Suprapubic skin (tissue), 4 donors: Measurements from ENCODE around the gene PDGFC. TPM values are rescaled to one million over a fixed set of nuclear protein-coding genes. Genes with fewer than 3 reads are reported as not detected.

Source experiments
- DNase-seq, 2 donors: peaks; one replicate each; pipeline ENCODE4 v3.0.0-alpha.2; 2019; ENCODE audit warnings: low spot score in 2 of 2
- H3K27ac ChIP-seq: fragments of 200-600 bp; sonication (generic); one replicate; pipeline ENCODE4 v1.5.1; 2019
- H3K27me3 ChIP-seq: fragments of 200-600 bp; sonication (generic); one replicate; pipeline ENCODE4 v1.5.1; 2019
- H3K36me3 ChIP-seq: fragments of 200-600 bp; sonication (generic); one replicate; pipeline ENCODE4 v1.5.1; 2019
- H3K4me1 ChIP-seq: fragments of 200-600 bp; sonication (generic); one replicate; pipeline ENCODE4 v1.5.1; 2019
- H3K4me3 ChIP-seq: fragments of 200-600 bp; sonication (generic); one replicate; pipeline ENCODE4 v1.5.1; 2019; ENCODE audit warnings: mild to moderate bottlenecking
- H3K9me3 ChIP-seq: fragments of 200-600 bp; sonication (generic); one replicate; pipeline ENCODE4 v1.5.1; 2019
- CTCF ChIP-seq, 2 donors: fragments of 200-600 bp in 1 of 2; fragments of 450-650 bp in 1 of 2; sonication (generic) in 1 of 2; IDR thresholded peaks; one replicate each; pipeline ENCODE4 v1.5.1; 2016 to 2019; ENCODE audit warnings: antibody characterized with exemption in 2 of 2, mild to moderate bottlenecking in 1 of 2, moderate library complexity in 1 of 2
- EP300 ChIP-seq: sonication (generic); formaldehyde crosslinking; IDR thresholded peaks from one replicate; pipeline ENCODE4 v1.6.1; 2017; ENCODE audit warnings: antibody characterized with exemption
- POLR2A ChIP-seq, 2 donors: fragments of 450-650 bp; IDR thresholded peaks; one replicate each; pipeline ENCODE4 v1.6.1; 2017; ENCODE audit warnings: antibody characterized with exemption in 2 of 2, mild to moderate bottlenecking in 2 of 2, moderate library complexity in 2 of 2
- POLR2AphosphoS5 ChIP-seq, 3 donors: sonication (generic); formaldehyde crosslinking; IDR thresholded peaks; one replicate each; pipeline ENCODE4 v1.6.1; 2017; ENCODE audit warnings: antibody characterized with exemption in 3 of 3
- WGBS: methylation state at CpG from one replicate; pipeline ENCODE4 v1.1.5; 2018; 5-methylcytosine and 5-hydroxymethylcytosine counted together
- total RNA-seq, 4 donors: library from RNA; depleted of rRNA; stranded (reverse); fragments of >200 nt; gene quantifications; one replicate each; pipeline ENCODE4 v1.1.0, GENCODE V29; 2016

The PDGFC gene
- total RNA-seq, 4 donors from 2014 or later: 12.0 to 26.4 (median 22.4) TPM

GRCh38 chr4:156778606-156779005 lies 193.0 kb downstream of the PDGFC start:
- DNase-seq: no peak
- Histone ChIP-seq H3K36me3 (no peaks in the 10 kb centered on the region), H3K4me1 (peaks cover 50% of the 10 kb centered on the region), H3K27ac (peak overlapping the region; percentile 37), H3K4me3 (no peak overlapping the region), H3K27me3 (no peaks in the 10 kb centered on the region), H3K9me3 (no peaks in the 10 kb centered on the region)
- TF ChIP-seq EP300 (no peak), POLR2AphosphoS5 (IDR thresholded peaks at IDR 0.05) (no peak), POLR2A (IDR thresholded peaks at IDR 0.05) (no peak), CTCF (IDR thresholded peaks at IDR 0.05) (no peak)
- 50% methylated on average over 1 of the region's 1 CpG for WGBS

GRCh38 chr4:156778093-156778492 lies 193.5 kb downstream of the PDGFC start:
- DNase-seq: no peak
- H3K4me3 ChIP-seq: no peak overlapping the region
- no peaks in the 10 kb centered on the region for H3K36me3 ChIP-seq
- H3K27ac ChIP-seq: no peak overlapping the region
- no peaks in the 10 kb centered on the region for H3K27me3 ChIP-seq
- WGBS: 49% methylated on average over 1 of the region's 1 CpG
- peaks cover 50% of the 10 kb centered on the region for H3K4me1 ChIP-seq
- TF ChIP-seq POLR2A (IDR thresholded peaks at IDR 0.05) (no peak), POLR2AphosphoS5 (IDR thresholded peaks at IDR 0.05) (no peak), EP300 (no peak), CTCF (IDR thresholded peaks at IDR 0.05) (no peak)
- H3K9me3 ChIP-seq: no peaks in the 10 kb centered on the region

- H3K9me3 ChIP-seq: no peaks in the 10 kb centered on the region
- no peak for TF ChIP-seq POLR2AphosphoS5 (IDR thresholded peaks at IDR 0.05)
- TF ChIP-seq CTCF (IDR thresholded peaks at IDR 0.05): no peak
- no peak for TF ChIP-seq EP300
- H3K27me3 ChIP-seq: no peaks in the 10 kb centered on the region
- no peak overlapping the region for H3K4me3 ChIP-seq
- 44% methylated on average over 1 of the region's 1 CpG for WGBS
- H3K36me3 ChIP-seq: no peaks in the 10 kb centered on the region
- DNase-seq: no peak
- peaks cover 51% of the 10 kb centered on the region for H3K4me1 ChIP-seq
- no peak overlapping the region for H3K27ac ChIP-seq
Measured at GRCh38 chr4:156775813-156776212, 195.8 kb downstream of the PDGFC start.

- peaks cover 63% of the 10 kb centered on the region for H3K4me1 ChIP-seq
- WGBS: 47% methylated on average over 4 of the region's 4 CpGs
- no peak overlapping the region for H3K27ac ChIP-seq
- H3K36me3 ChIP-seq: no peaks in the 10 kb centered on the region
- peak in 1 of 2 donors; percentile 78 for DNase-seq
- no peaks in the 10 kb centered on the region for H3K9me3 ChIP-seq
- no peaks in the 10 kb centered on the region for H3K27me3 ChIP-seq
- H3K4me3 ChIP-seq: no peak overlapping the region
- TF ChIP-seq CTCF (IDR thresholded peaks at IDR 0.05): no peak
- TF ChIP-seq POLR2A (IDR thresholded peaks at IDR 0.05): no peak
- TF ChIP-seq POLR2AphosphoS5 (IDR thresholded peaks at IDR 0.05): no peak
- no peak for TF ChIP-seq EP300
Measured at GRCh38 chr4:156774422-156774821, 197.2 kb downstream of the PDGFC start.

- 62% methylated on average over 4 of the region's 4 CpGs for WGBS
- H3K27me3 ChIP-seq: no peaks in the 10 kb centered on the region
- H3K9me3 ChIP-seq: no peaks in the 10 kb centered on the region
- no peaks in the 10 kb centered on the region for H3K36me3 ChIP-seq
- DNase-seq: no peak
- TF ChIP-seq EP300: no peak
- TF ChIP-seq POLR2AphosphoS5 (IDR thresholded peaks at IDR 0.05): no peak
- no peak for TF ChIP-seq CTCF (IDR thresholded peaks at IDR 0.05)
- TF ChIP-seq POLR2A (IDR thresholded peaks at IDR 0.05): no peak
- no peak overlapping the region for H3K4me3 ChIP-seq
- H3K27ac ChIP-seq: no peak overlapping the region
- peaks cover 57% of the 10 kb centered on the region for H3K4me1 ChIP-seq
Measured at GRCh38 chr4:156773648-156774357, 197.8 kb downstream of the PDGFC start.
